PC-9 (cell line): ENCODE measurements around the gene CRTAC1.

Experiments
- EZH2 ChIP-seq: fragments of 200-600 bp; sonication (generic); IDR thresholded peaks from 2 replicates; pipeline ENCODE4 v1.8.0; 2017; ENCODE audit warnings: antibody characterized with exemption, low read depth
- TF ChIP-seq, protein P1 (sequence below): fragments of 200-600 bp; sonication (generic); conservative IDR thresholded peaks from 2 replicates; pipeline ENCODE4 v1.6.1; 2017; ENCODE audit warnings: mixed run types, antibody characterized with exemption, mild to moderate bottlenecking, moderate library complexity

DNA sequence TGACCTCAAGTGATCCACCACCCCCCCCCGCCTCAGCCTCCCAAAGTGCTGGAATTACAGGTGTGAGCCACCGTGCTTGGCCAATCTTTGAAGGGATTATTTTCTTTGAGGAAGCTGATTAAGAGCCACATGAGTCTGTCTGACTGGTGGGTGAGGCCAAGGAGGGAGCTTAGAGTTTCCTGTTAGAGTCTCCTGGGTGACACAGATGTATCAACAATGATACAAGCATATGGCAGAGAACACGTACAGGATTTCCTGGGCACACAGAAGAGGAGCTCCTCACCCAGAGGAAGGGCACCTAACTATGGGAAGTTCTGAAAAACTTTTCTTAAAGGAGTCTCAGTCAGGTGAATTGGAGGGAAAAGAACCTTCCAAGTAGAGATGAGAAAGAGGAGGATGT is 111.4 kb downstream of the CRTAC1 start:
- TF ChIP-seq, protein P1, sequence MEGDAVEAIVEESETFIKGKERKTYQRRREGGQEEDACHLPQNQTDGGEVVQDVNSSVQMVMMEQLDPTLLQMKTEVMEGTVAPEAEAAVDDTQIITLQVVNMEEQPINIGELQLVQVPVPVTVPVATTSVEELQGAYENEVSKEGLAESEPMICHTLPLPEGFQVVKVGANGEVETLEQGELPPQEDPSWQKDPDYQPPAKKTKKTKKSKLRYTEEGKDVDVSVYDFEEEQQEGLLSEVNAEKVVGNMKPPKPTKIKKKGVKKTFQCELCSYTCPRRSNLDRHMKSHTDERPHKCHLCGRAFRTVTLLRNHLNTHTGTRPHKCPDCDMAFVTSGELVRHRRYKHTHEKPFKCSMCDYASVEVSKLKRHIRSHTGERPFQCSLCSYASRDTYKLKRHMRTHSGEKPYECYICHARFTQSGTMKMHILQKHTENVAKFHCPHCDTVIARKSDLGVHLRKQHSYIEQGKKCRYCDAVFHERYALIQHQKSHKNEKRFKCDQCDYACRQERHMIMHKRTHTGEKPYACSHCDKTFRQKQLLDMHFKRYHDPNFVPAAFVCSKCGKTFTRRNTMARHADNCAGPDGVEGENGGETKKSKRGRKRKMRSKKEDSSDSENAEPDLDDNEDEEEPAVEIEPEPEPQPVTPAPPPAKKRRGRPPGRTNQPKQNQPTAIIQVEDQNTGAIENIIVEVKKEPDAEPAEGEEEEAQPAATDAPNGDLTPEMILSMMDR = no peak
- no peak for TF ChIP-seq EZH2
